Measurements from ENCODE around the gene DNAAF9.
"Not testable (repeated sequence)": the region's sequence is repeated elsewhere in the genome, so short reads cannot be mapped to it uniquely, and the experiment has no call there.

DNA sequence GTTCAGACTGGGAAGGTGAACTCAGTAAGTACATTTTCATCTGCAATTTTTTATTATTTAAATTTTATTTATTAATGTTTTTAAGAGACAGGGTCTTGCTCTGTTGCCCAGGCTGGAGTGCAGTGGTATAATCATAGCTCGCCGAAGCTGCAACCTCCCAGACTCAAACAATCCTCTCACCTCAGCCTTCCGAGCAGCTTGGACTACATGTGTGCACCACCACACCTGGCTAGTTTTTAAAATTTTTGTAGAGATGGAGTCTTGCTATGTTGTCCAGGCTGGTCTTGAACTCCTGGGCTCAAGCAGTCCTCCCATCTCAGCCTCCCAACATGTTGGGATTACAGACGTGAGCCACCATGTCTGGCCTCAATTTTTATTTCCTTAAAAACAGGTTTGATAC lies 19.3 kb upstream of the DNAAF9 start:
- TF ChIP-seq CTCF (IDR thresholded peaks at IDR 0.05 in 2 of 3, conservative IDR thresholded peaks at IDR 0.05 in 1 of 3; ENCODE audit: borderline replicate concordance in 1 of 3, insufficient read depth in 1 of 3, low read depth in 2 of 3, low read length in 2 of 3); POLR2A (IDR thresholded peaks at IDR 0.05; ENCODE audit: borderline replicate concordance, extremely low read depth, insufficient read depth, insufficient read length); JUND (IDR thresholded peaks at IDR 0.05); POLR2AphosphoS5 (IDR thresholded peaks at IDR 0.05; ENCODE audit: low read depth, low read length): not testable (repeated sequence)
